ENCODE data around the gene SPO11.

- TF ChIP-seq, protein P1, sequence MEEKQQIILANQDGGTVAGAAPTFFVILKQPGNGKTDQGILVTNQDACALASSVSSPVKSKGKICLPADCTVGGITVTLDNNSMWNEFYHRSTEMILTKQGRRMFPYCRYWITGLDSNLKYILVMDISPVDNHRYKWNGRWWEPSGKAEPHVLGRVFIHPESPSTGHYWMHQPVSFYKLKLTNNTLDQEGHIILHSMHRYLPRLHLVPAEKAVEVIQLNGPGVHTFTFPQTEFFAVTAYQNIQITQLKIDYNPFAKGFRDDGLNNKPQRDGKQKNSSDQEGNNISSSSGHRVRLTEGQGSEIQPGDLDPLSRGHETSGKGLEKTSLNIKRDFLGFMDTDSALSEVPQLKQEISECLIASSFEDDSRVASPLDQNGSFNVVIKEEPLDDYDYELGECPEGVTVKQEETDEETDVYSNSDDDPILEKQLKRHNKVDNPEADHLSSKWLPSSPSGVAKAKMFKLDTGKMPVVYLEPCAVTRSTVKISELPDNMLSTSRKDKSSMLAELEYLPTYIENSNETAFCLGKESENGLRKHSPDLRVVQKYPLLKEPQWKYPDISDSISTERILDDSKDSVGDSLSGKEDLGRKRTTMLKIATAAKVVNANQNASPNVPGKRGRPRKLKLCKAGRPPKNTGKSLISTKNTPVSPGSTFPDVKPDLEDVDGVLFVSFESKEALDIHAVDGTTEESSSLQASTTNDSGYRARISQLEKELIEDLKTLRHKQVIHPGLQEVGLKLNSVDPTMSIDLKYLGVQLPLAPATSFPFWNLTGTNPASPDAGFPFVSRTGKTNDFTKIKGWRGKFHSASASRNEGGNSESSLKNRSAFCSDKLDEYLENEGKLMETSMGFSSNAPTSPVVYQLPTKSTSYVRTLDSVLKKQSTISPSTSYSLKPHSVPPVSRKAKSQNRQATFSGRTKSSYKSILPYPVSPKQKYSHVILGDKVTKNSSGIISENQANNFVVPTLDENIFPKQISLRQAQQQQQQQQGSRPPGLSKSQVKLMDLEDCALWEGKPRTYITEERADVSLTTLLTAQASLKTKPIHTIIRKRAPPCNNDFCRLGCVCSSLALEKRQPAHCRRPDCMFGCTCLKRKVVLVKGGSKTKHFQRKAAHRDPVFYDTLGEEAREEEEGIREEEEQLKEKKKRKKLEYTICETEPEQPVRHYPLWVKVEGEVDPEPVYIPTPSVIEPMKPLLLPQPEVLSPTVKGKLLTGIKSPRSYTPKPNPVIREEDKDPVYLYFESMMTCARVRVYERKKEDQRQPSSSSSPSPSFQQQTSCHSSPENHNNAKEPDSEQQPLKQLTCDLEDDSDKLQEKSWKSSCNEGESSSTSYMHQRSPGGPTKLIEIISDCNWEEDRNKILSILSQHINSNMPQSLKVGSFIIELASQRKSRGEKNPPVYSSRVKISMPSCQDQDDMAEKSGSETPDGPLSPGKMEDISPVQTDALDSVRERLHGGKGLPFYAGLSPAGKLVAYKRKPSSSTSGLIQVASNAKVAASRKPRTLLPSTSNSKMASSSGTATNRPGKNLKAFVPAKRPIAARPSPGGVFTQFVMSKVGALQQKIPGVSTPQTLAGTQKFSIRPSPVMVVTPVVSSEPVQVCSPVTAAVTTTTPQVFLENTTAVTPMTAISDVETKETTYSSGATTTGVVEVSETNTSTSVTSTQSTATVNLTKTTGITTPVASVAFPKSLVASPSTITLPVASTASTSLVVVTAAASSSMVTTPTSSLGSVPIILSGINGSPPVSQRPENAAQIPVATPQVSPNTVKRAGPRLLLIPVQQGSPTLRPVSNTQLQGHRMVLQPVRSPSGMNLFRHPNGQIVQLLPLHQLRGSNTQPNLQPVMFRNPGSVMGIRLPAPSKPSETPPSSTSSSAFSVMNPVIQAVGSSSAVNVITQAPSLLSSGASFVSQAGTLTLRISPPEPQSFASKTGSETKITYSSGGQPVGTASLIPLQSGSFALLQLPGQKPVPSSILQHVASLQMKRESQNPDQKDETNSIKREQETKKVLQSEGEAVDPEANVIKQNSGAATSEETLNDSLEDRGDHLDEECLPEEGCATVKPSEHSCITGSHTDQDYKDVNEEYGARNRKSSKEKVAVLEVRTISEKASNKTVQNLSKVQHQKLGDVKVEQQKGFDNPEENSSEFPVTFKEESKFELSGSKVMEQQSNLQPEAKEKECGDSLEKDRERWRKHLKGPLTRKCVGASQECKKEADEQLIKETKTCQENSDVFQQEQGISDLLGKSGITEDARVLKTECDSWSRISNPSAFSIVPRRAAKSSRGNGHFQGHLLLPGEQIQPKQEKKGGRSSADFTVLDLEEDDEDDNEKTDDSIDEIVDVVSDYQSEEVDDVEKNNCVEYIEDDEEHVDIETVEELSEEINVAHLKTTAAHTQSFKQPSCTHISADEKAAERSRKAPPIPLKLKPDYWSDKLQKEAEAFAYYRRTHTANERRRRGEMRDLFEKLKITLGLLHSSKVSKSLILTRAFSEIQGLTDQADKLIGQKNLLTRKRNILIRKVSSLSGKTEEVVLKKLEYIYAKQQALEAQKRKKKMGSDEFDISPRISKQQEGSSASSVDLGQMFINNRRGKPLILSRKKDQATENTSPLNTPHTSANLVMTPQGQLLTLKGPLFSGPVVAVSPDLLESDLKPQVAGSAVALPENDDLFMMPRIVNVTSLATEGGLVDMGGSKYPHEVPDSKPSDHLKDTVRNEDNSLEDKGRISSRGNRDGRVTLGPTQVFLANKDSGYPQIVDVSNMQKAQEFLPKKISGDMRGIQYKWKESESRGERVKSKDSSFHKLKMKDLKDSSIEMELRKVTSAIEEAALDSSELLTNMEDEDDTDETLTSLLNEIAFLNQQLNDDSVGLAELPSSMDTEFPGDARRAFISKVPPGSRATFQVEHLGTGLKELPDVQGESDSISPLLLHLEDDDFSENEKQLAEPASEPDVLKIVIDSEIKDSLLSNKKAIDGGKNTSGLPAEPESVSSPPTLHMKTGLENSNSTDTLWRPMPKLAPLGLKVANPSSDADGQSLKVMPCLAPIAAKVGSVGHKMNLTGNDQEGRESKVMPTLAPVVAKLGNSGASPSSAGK (IDR thresholded peaks at IDR 0.05) = no peak
- TF ChIP-seq ZBTB49 (CRISPR knock-in tag; IDR thresholded peaks at IDR 0.05; ENCODE audit: borderline replicate concordance) (no peak), SIN3A (IDR thresholded peaks at IDR 0.05; ENCODE audit: borderline replicate concordance in 2 of 2, control insufficient read depth in 1 of 2, low read depth in 2 of 2, low read length in 2 of 2) (no peak), CEBPB (tag; IDR thresholded peaks at IDR 0.05) (no peak), USF2 (CRISPR knock-in tag; IDR thresholded peaks at IDR 0.05) (no peak), CTCF (IDR thresholded peaks at IDR 0.05 in 2 of 3, conservative IDR thresholded peaks at IDR 0.05 in 1 of 3; ENCODE audit: insufficient read depth in 2 of 3, low read depth in 1 of 3, low read length in 3 of 3) (no peak), POLR2A (conservative IDR thresholded peaks at IDR 0.05) (no peak), MAX (CRISPR knock-in tag; IDR thresholded peaks at IDR 0.05) (no peak), ZNF146 (CRISPR knock-in tag; IDR thresholded peaks at IDR 0.05; ENCODE audit: unreplicated experiment) (no peak), JUNB (CRISPR knock-in tag; conservative IDR thresholded peaks at IDR 0.05) (no peak)
- TF ChIP-seq, protein P2, sequence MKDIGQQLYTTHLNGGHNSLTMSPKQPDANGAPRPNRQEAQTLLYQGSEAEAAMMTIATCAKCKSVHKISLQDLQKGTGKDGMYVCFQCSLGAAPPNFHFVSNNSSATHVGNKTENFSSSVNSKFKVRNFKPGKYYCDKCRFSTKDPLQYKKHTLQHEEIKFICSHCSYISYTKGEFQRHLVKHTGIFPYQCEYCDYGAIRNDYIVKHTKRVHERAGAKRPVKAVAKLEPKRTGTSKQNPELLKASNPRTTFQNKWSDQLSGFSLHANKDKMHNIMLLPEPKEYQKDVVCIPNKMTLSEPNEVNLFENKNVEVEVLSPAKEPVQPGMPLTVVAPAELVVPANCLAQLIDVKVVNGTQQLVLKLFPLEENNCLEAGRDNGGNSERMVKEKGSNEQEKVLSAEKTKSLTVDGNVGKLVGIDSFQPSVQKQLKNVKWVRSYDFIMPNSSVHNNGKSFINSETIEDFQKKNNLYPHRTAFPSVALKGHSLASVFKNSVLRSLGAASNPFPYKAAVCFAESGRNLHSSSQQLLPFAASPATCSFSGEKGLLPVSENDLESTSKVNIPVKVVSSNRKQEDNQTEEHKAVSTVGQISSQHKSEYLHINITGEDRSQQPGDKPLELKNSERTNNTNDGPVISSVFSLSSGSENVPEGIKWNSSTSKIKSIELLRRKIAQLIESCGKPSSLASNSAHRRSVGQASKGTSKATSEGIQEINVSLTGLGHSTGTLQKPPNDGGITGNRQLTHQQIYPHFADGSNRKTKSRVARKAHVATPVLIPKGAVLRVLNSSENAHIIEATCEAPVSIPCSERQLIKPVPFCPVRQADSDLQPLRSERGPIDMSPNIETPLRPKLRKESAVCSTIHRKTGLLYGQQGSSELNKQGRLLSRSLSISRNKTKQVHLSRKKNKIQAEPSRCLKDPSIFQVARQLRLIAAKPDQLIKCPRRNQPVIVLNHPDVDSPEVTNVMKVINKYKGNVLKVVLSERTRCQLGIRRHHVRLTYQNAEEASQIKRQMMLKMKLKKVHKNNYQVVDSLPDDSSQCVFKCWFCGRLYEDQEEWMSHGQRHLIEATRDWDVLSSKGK (CRISPR knock-in tag; IDR thresholded peaks at IDR 0.05) = no peak
These were observed 49.4 kb upstream of the SPO11 start for GRCh38 chr20:57280221-57280620.
